Kidney (tissue), 14 donors: ENCODE measurements around the gene TTLL11. TPM values are rescaled to one million over a fixed set of nuclear protein-coding genes. Genes with fewer than 3 reads are reported as not detected.
A peak's percentile ranks its signal among the peaks of the same experiment; 100 is the strongest.

ENCODE experiments used
- DNase-seq, 5 donors: peaks; one replicate each; pipeline ENCODE4 v3.0.0-alpha.2; 2013 to 2020
- FAIRE-seq: peaks from 2 replicates; lab custom pipeline; 2012; peaks lifted over from hg19 to GRCh38; lab: Jason Lieb, UNC
- H3K27ac ChIP-seq, 2 donors: one replicate each; pipeline ENCODE4 v1.7.0; 2013; ENCODE audit warnings: low read depth in 2 of 2, low read length in 2 of 2, inconsistent platforms in 1 of 2
- H3K27me3 ChIP-seq: one replicate; pipeline ENCODE4 v1.7.1; 2013; ENCODE audit warnings: low read length, inconsistent platforms; ENCODE audit not compliant: control insufficient read depth, insufficient read depth
- H3K36me3 ChIP-seq, 3 donors: one replicate each; pipeline versions ENCODE4 v1.7.0 to v1.7.1; 2013; ENCODE audit warnings: low read length in 3 of 3, control low read depth in 1 of 3, inconsistent platforms in 1 of 3; ENCODE audit not compliant: insufficient read depth in 3 of 3, control insufficient read depth in 2 of 3
- H3K4me1 ChIP-seq, 3 donors: one replicate each; pipeline versions ENCODE4 v1.7.0 to v1.7.1; 2013; ENCODE audit warnings: low read length in 3 of 3, inconsistent platforms in 1 of 3, low read depth in 1 of 3; ENCODE audit not compliant: control insufficient read depth in 2 of 3, insufficient read depth in 2 of 3
- H3K4me3 ChIP-seq, 3 donors: one replicate each; pipeline versions ENCODE4 v1.7.0 to v1.8.1; 2013; ENCODE audit warnings: low read length in 3 of 3, control low read depth in 1 of 3, inconsistent platforms in 1 of 3
- H3K9ac ChIP-seq, 3 donors: one replicate each; pipeline versions ENCODE4 v1.7.0 to v1.7.1; 2013; ENCODE audit warnings: low read length in 3 of 3, control low read depth in 1 of 3, inconsistent platforms in 1 of 3
- H3K9me3 ChIP-seq, 3 donors: one replicate each; pipeline versions ENCODE4 v1.7.0 to v1.7.1; 2013; ENCODE audit warnings: low read length in 3 of 3, control low read depth in 1 of 3, inconsistent platforms in 1 of 3; ENCODE audit not compliant: control insufficient read depth in 2 of 3, insufficient read depth in 1 of 3
- intact Hi-C: fragments of 100-400 bp; cut with DNase I; formaldehyde crosslinking; loops from one replicate; pipeline ENCODE4 v1.11.1; 2022
- polyA plus RNA-seq: library from polyadenylated mRNA; stranded (reverse); fragments of 350-450 nt; fragmentation: Illumina TruSeq; extraction: RNeasy Lipid Tissue Mini Kit (QIAGEN cat#74804); gene quantifications from one replicate; pipeline ENCODE4 v1.2.3, GENCODE V29; 2014; ENCODE audit warnings: low read depth, low replicate concordance; ENCODE audit not compliant: insufficient read depth
- total RNA-seq: library from RNA; stranded (reverse); fragmentation: NEBNext Ultra II Directional; extraction: Animal tissue kit (Norgen Biotek cat#: 25700); gene quantifications from one replicate; pipeline ENCODE4 v1.2.1, GENCODE V29; 2021
- TF ChIP-seq, protein P1 (sequence below): IDR thresholded peaks from 3 replicates; pipeline ENCODE4 v1.5.1; 2012; ENCODE audit warnings: mild to moderate bottlenecking, moderate library complexity, borderline replicate concordance; ENCODE audit not compliant: insufficient read depth; ENCODE audit errors: extremely low read depth
- donor health status: control.
- donor health status: control.
- donor health status: control.
- donor health status: control.
- donor health status: control.
- donor health status: DM: yes; HTN: yes; CAD: no.
- donor health status: Normal renal cell carcinoma (clear cell type).

TTLL11 gene
- total and polyA plus RNA-seq, 2 donors from 2014 or later = 2.3 to 10.0 TPM

DNA sequence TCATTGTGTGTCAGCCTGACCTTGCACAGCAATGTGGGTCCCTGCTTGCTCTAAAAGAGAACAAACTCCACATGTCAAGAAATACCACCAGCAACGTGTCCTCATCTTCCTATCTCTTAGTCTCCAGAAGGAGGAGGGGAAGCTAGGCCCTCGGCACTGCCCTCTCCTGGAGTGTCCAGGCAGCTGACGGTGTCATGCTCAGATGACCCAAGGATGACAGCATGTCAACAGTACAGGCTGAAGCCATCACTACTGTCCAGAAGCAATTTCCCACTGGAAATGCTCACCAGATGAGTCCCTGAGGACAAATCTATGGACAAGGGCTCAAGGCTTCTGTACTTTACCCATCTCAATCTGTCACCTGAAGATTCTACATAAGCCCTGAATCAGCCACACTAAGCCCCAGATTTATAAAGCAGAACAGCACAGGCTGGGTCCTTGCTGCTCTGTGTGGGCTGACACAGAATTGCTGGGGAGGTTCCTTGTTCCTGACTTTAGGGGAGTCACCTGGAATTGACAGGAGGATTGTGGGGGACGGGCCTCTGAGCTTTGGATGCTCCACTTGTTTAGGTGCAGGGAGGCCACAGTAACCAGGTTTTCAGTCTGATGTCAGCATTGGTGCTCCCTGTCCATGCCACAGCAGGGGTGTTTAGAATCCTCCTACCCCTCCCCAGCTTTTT lies 231.5 kb downstream of the TTLL11 start:
- H3K27ac ChIP-seq = no peak overlapping the region
- no peak for FAIRE-seq

DNA sequence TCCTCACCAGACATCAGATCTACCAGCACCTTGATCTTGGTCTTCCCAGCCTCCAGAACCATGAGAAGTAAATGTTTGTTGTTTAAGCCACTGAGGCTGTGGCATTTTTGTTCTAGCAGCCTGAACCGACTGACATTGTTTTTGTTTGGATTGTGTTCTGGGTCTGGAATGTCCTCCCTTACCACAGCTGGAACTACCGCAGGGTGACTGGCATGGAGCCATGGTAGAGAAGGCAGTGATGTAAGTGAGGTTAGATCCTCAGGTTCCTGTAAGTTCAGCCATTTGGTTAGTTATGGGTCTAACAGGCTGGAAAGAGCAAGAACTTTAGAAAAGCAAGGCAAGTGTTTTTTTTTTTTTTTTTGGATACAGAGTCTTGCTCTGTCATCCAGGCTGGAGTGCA lies 232.4 kb downstream of the TTLL11 start:
- Histone ChIP-seq H3K27ac (no peak overlapping the region), H3K9me3 (no peaks in the 10 kb centered on the region), H3K9ac (no peak overlapping the region), H3K4me3 (no peak overlapping the region), H3K27me3 (no peaks in the 10 kb centered on the region), H3K36me3 (no peaks in the 10 kb centered on the region), H3K4me1 (peaks cover 0 to 5% (median 0%) of the 10 kb centered on the region in 3 donors)
- FAIRE-seq = no peak
- intact Hi-C loops = no loop called here
- TF ChIP-seq, protein P1, sequence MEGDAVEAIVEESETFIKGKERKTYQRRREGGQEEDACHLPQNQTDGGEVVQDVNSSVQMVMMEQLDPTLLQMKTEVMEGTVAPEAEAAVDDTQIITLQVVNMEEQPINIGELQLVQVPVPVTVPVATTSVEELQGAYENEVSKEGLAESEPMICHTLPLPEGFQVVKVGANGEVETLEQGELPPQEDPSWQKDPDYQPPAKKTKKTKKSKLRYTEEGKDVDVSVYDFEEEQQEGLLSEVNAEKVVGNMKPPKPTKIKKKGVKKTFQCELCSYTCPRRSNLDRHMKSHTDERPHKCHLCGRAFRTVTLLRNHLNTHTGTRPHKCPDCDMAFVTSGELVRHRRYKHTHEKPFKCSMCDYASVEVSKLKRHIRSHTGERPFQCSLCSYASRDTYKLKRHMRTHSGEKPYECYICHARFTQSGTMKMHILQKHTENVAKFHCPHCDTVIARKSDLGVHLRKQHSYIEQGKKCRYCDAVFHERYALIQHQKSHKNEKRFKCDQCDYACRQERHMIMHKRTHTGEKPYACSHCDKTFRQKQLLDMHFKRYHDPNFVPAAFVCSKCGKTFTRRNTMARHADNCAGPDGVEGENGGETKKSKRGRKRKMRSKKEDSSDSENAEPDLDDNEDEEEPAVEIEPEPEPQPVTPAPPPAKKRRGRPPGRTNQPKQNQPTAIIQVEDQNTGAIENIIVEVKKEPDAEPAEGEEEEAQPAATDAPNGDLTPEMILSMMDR = no peak
- no peak for DNase-seq

More for the DNA sequence above, 231.5 kb downstream of the TTLL11 start:
- Histone ChIP-seq H3K4me1 (peaks cover 0 to 5% (median 0%) of the 10 kb centered on the region in 3 donors), H3K27me3 (no peaks in the 10 kb centered on the region), H3K9me3 (no peaks in the 10 kb centered on the region), H3K4me3 (no peak overlapping the region), H3K9ac (no peak overlapping the region), H3K36me3 (no peaks in the 10 kb centered on the region)
- peak in 1 of 5 donors; percentile 53 for DNase-seq
- TF ChIP-seq, protein P1 = peak; percentile 42
- intact Hi-C loops = no loop called here

DNA sequence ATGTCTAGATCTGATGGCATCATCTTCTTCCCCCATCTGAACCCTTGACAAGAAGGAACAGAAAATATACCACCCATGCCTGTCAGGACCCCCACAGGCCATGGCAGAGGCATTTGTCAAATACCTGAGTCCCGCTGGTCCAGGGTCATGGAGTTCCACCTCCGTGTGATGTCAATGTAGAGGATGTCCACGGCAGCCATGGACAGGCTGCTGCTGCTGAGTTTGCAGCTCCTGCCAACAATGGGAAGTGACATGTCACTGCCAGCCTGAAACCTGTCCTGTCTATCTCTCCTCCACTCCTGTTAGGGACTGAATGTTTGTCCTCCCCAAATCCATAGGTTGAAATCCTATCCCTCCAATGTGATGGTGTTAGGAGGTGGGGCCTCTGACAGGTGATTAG lies 232.9 kb downstream of the TTLL11 start:
- no peaks in the 10 kb centered on the region for H3K9me3 ChIP-seq
- TF ChIP-seq, protein P1 = no peak
- no peaks in the 10 kb centered on the region for H3K27me3 ChIP-seq
- peaks cover 0 to 5% (median 0%) of the 10 kb centered on the region in 3 donors for H3K4me1 ChIP-seq
- no peak overlapping the region for H3K9ac ChIP-seq
- no peaks in the 10 kb centered on the region for H3K36me3 ChIP-seq
- DNase-seq (no peak), FAIRE-seq (no peak)
- no peak overlapping the region for H3K4me3 ChIP-seq
- H3K27ac ChIP-seq = no peak overlapping the region
- intact Hi-C loops = no loop called here
